Endothelial cell (in vitro differentiated cells): Measurements from ENCODE around the gene MSLN. TPM values are rescaled to one million over a fixed set of nuclear protein-coding genes. Genes with fewer than 3 reads are reported as not detected.

Source experiments
- DNase-seq: peaks from one replicate; pipeline ENCODE4 v3.0.0; 2021; ENCODE audit warnings: low spot score
- H3K27ac Mint-ChIP-seq: one replicate; pipeline ENCODE4 v1.8.0; 2021; ENCODE audit warnings: mixed read lengths, inconsistent platforms; ENCODE audit not compliant: unreplicated experiment
- H3K27me3 Mint-ChIP-seq: one replicate; pipeline ENCODE4 v1.8.0; 2021; ENCODE audit warnings: mild to moderate bottlenecking, moderate library complexity, mixed read lengths, inconsistent platforms; ENCODE audit not compliant: unreplicated experiment
- H3K36me3 Mint-ChIP-seq: one replicate; pipeline ENCODE4 v1.8.0; 2021; ENCODE audit warnings: mild to moderate bottlenecking, low read depth, mixed read lengths, inconsistent platforms; ENCODE audit not compliant: unreplicated experiment
- H3K4me1 Mint-ChIP-seq: one replicate; pipeline ENCODE4 v1.8.0; 2021; ENCODE audit warnings: mild to moderate bottlenecking, mixed read lengths, inconsistent platforms; ENCODE audit not compliant: unreplicated experiment
- H3K4me3 Mint-ChIP-seq: one replicate; pipeline ENCODE4 v1.8.0; 2021; ENCODE audit warnings: mild to moderate bottlenecking, mixed read lengths, inconsistent platforms; ENCODE audit not compliant: unreplicated experiment
- H3K9me3 Mint-ChIP-seq: one replicate; pipeline ENCODE4 v1.8.0; 2021; ENCODE audit warnings: mixed read lengths, inconsistent platforms; ENCODE audit not compliant: unreplicated experiment
- microRNA-seq: library from miRNA; unstranded; fragments of <30 nt; microRNA quantifications from one replicate; pipeline ENCODE4, GENCODE V29; 2020; ENCODE audit not compliant: unreplicated experiment
- total RNA-seq: library from RNA; stranded (reverse); fragmentation: NEBNext Ultra II Directional; extraction: Animal tissue kit (Norgen Biotek cat#: 25700); gene quantifications from one replicate; pipeline ENCODE4 v1.2.1, GENCODE V29; 2021; ENCODE audit not compliant: unreplicated experiment
- TF ChIP-seq, protein P1 (sequence below): fragments of 200-600 bp; sonication (generic); IDR thresholded peaks from one replicate; pipeline ENCODE4 v1.5.0; 2021; ENCODE audit warnings: antibody characterized with exemption; ENCODE audit not compliant: unreplicated experiment

The MSLN gene
- total RNA-seq, 1 donor from 2014 or later: 0.44 TPM

DNA sequence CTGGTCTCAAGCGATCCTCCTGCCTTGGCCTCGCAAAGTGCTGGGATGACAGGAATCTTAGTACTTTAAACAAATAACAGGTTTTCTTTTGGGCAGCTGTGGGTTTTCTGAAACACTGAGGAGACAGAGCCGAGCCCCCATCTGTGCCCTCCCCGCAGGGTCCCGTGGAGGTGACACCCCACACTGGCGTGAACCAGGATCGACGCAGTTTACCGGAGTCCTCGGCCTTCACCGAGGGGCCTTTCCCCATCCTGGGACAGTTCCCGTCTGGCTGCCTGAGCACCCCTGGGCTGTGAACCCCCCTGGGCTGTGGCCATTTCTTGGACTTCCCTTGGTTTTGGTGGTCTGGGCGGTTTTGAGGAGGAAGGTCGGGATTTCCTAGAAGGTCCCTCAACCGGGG, 55.3 kb downstream of the MSLN start:
- no peaks in the 10 kb centered on the region for H3K4me1 Mint-ChIP-seq
- H3K9me3 Mint-ChIP-seq: no peaks in the 10 kb centered on the region
- no peak overlapping the region for H3K27ac Mint-ChIP-seq
- peaks cover 3% of the 10 kb centered on the region for H3K27me3 Mint-ChIP-seq
- H3K36me3 Mint-ChIP-seq: no peaks in the 10 kb centered on the region
- no peak for DNase-seq
- TF ChIP-seq, protein P1, sequence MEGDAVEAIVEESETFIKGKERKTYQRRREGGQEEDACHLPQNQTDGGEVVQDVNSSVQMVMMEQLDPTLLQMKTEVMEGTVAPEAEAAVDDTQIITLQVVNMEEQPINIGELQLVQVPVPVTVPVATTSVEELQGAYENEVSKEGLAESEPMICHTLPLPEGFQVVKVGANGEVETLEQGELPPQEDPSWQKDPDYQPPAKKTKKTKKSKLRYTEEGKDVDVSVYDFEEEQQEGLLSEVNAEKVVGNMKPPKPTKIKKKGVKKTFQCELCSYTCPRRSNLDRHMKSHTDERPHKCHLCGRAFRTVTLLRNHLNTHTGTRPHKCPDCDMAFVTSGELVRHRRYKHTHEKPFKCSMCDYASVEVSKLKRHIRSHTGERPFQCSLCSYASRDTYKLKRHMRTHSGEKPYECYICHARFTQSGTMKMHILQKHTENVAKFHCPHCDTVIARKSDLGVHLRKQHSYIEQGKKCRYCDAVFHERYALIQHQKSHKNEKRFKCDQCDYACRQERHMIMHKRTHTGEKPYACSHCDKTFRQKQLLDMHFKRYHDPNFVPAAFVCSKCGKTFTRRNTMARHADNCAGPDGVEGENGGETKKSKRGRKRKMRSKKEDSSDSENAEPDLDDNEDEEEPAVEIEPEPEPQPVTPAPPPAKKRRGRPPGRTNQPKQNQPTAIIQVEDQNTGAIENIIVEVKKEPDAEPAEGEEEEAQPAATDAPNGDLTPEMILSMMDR: no peak
- H3K4me3 Mint-ChIP-seq: no peak overlapping the region

DNA sequence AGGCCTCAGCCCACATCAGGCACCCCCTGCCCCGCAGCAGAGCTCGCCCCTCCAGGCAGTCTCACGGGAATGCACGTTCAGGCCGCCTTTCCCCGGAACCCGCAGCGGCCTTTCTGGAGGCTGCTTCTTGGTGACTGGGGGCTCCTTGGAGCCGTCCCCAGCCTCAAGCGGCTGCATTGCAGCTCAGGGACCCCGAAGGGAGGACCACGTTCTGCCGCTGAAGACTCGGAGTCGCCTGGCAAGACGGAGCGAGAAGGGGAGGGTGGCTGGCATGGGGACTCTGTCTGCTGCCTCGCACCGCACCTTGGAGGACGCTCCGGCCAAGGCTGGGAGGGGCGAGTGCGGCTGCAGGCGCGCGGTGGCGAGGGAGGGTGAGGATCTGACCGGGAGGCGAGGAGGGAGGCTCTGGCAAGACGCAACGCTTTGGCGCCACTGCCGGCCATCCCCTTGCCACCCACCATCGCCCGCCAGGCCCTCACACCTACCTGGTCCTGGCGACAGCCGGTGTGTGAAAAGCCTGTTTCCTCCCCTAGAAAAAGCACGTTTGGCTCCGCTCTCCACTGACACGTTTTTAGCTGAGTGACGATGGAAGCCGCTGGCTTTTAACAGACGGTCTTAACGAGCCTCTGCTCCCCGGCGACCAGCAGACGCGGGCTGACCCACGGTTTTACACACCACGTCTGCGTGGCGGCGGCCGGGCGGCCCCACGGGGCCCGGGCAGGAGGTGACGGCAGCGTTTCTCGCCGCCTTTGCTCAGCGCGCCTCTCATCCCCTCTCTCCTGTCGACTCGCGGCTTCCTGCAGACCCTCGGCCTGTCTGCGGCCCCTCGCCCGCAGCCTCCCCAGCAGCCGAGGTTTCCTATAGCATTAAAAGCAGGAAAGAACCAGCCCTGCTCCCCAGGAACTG, 56.7 kb downstream of the MSLN start:
- Mint-ChIP-seq H3K4me1 (no peaks in the 10 kb centered on the region), H3K27me3 (peaks cover 3% of the 10 kb centered on the region), H3K4me3 (no peak overlapping the region), H3K36me3 (no peaks in the 10 kb centered on the region), H3K27ac (no peak overlapping the region), H3K9me3 (no peaks in the 10 kb centered on the region)
- TF ChIP-seq, protein P1: no peak
- DNase-seq: no peak

DNA sequence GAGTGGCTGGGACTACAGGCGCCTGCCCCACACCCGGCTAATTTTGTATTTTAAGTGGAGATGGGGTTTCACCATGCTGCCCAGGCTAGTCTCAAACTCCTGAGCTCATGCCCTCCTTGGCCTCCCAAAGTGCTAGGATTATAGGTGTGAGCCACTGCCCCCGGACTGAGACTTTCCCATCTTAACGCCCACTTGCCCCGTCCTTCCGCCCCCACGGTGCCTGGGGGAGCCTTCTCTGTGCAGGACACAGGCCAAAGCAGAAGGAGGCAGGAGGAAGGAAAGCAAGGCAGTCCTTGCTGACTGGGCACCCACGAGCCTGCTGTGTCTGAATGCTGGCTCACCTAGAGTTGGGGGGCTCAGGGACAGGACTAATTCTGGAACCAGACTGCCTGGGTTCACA, 57.6 kb downstream of the MSLN start:
- Mint-ChIP-seq H3K4me1 (no peaks in the 10 kb centered on the region), H3K9me3 (no peaks in the 10 kb centered on the region), H3K27me3 (no peaks in the 10 kb centered on the region), H3K36me3 (no peaks in the 10 kb centered on the region), H3K27ac (no peak overlapping the region), H3K4me3 (no peak overlapping the region)
- TF ChIP-seq, protein P1: no peak
- DNase-seq: no peak

Small RNA genes lying within 50 kb of the gene (microRNA-seq; reads per million reads assigned to microRNA genes)
- not detected for gene MIR662

Other genes with a start within 250 kb of the MSLN start
- gene CAPN15, start 233.0 kb upstream of the MSLN start, total RNA-seq: 49.0 TPM
- gene PRR35, start 200.3 kb upstream of the MSLN start, total RNA-seq: not detected
- 0.69 TPM for gene NHLRC4, start 193.7 kb upstream of the MSLN start, total RNA-seq
- gene PIGQ, start 190.8 kb upstream of the MSLN start, total RNA-seq: 38.4 TPM
- gene RAB40C, start 170.7 kb upstream of the MSLN start, total RNA-seq: 18.5 TPM
- 0.44 TPM for gene WFIKKN1, start 129.7 kb upstream of the MSLN start, total RNA-seq
- gene METTL26, start 124.4 kb upstream of the MSLN start, total RNA-seq: 48.5 TPM
- 2.9 TPM for gene MCRIP2, start 118.9 kb upstream of the MSLN start, total RNA-seq
- 25.2 TPM for gene WDR90, start 111.4 kb upstream of the MSLN start, total RNA-seq
- gene RHOT2, start 92.6 kb upstream of the MSLN start, total RNA-seq: 121 TPM
- 1.6 TPM for gene RHBDL1, start 85.1 kb upstream of the MSLN start, total RNA-seq
- gene STUB1, start 80.3 kb upstream of the MSLN start, total RNA-seq: 93.7 TPM
- gene JMJD8, start 76.4 kb upstream of the MSLN start, total RNA-seq: 31.6 TPM
- gene WDR24, start 70.3 kb upstream of the MSLN start, total RNA-seq: 16.1 TPM
- not detected for gene FBXL16, start 54.9 kb upstream of the MSLN start, total RNA-seq
- gene METRN, start 45.6 kb upstream of the MSLN start, total RNA-seq: 11.2 TPM
- gene ANTKMT, start 39.6 kb upstream of the MSLN start, total RNA-seq: 11.1 TPM
- gene CCDC78, start 34.3 kb upstream of the MSLN start, total RNA-seq: 0.85 TPM
- 1.5 TPM for gene HAGHL, start 33.6 kb upstream of the MSLN start, total RNA-seq
- gene CIAO3, start 19.7 kb upstream of the MSLN start, total RNA-seq: 51.0 TPM
- gene RPUSD1, start 27.6 kb downstream of the MSLN start, total RNA-seq: 27.6 TPM
- gene CHTF18, start 27.9 kb downstream of the MSLN start, total RNA-seq: 56.8 TPM
- gene GNG13, start 40.0 kb downstream of the MSLN start, total RNA-seq: not detected
- 21.7 TPM for gene LMF1, start 210.2 kb downstream of the MSLN start, total RNA-seq
- gene SOX8, start 221.0 kb downstream of the MSLN start, total RNA-seq: 4.3 TPM